ENCODE results near the gene PTGR3.

The PTGR3 gene

DNA sequence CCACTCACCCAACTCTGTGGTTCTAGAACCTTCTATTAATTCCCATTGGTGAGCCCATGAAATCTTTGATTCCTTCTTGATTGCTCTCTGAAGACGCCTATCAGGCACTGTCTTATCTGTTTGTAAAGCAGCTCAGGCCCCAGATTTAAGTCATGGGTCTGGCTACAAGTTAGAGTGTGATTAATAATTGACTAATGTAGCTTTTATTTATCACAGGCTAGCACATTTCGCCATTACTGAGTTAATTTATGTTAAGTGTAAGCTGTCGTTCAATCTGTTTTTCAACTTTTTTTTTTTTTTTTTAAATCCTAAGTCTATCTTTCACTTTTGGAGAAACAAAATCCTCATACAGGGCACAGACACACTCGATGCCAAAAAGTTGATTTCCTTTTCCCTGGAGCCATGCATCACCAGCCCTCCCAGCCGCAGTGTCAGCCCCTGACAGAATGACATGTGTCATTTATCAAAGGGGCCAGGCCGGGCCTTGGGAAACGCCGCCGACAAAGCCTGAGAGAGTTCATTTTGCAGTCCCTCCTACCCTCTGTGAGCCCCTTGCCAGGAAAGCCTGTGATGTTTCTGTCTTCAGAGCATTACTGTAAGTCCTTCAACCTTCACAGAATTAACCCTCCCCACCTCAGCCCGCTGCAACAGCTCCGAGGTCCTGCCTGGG lies 17.5 kb upstream of the PTGR3 start:
- ATAC-seq (no peak), DNase-seq (ENCODE audit: low spot score in 2 of 2) (no peak)
- H3K4me1 Mint-ChIP-seq = peaks cover 60% of the 10 kb centered on the region
- H3K4me3 Mint-ChIP-seq = no peak overlapping the region
- H3K27ac Mint-ChIP-seq = no peak overlapping the region
- H3K9me3 Mint-ChIP-seq = no peaks in the 10 kb centered on the region
- H3K36me3 Mint-ChIP-seq = peaks cover 8% of the 10 kb centered on the region

DNA sequence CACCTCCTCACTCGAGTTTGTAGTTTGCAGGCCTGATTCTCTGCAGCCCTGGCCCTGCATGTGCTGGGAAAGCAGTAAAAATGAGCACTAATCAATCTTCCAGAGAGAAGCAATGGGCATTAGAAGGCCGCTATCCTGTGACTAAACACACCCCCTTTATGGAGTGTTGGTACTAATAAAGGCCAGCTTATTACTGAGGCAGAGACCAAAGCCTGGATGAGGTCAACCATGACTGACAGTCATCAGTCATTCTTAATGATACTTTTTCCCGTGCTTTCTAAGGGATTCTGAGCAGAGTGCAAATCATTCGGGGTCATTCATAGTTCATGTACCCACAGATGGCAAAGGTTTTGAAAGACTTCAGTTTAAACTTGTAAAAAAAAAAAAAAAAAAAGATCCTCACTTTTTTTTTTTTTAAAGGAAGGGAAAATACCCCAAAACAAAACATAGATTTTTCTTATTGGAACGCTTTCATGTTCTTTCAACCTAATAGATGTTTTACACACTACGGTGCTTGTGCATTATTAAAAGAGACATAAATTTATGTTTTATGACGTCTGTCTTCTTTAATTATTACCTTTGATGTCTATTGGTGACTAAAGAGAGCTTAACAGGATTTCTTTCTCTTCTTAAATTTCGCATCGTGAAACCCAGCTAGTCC lies 14.9 kb upstream of the PTGR3 start:
- no peak for DNase-seq (ENCODE audit: low spot score in 2 of 2)
- Mint-ChIP-seq H3K27ac (no peak overlapping the region), H3K4me1 (peaks cover 51% of the 10 kb centered on the region), H3K4me3 (no peak overlapping the region), H3K9me3 (no peaks in the 10 kb centered on the region), H3K36me3 (no peaks in the 10 kb centered on the region)
- ATAC-seq = no peak

DNA sequence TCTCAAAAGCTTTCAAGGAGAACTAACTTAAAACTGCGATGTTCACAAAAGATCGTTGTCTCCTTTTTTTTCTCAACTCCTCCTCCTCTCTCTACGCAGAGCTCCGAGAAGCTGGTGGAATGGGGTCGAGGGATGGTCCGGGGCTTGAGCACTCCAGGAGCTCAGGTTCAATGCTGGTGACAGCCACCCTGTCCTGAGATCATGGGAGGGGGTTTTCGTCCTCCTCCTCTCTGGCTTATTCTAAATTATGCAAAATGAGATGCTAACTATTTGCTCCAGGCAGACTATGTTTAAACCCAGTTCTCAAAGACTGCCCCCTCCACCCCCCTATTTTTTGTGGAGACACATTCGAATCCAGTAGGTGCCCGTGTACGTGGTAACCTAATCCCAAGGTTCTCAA lies 13.5 kb upstream of the PTGR3 start:
- no peak overlapping the region for H3K4me3 Mint-ChIP-seq

DNA sequence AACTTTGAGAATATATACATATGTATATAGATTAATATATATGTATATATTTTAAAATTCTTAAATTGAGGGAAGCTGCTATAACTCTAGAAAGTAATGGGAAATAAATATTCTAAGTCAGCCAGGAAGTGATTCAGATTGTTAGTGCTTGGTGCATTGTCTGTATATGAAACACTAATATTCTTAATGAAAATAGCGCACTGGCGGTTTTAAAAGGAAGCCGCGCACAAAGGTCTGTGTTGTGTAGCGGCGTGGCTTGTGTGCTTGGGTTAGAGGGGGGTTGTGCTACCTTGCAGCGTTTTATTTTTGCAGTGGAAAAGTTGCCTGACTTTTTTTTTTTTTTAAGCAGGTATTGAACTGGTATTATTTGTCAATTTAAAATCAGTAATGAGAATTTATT lies 13.0 kb upstream of the PTGR3 start:
- DNase-seq (ENCODE audit: low spot score in 2 of 2) (no peak), ATAC-seq (peak; percentile 49)
- no peaks in the 10 kb centered on the region for H3K36me3 Mint-ChIP-seq
- H3K9me3 Mint-ChIP-seq = no peaks in the 10 kb centered on the region
- H3K4me1 Mint-ChIP-seq = peaks cover 45% of the 10 kb centered on the region
- peak overlapping the region; percentile 46 for H3K27ac Mint-ChIP-seq
- H3K4me3 Mint-ChIP-seq = no peak overlapping the region

More for the DNA sequence above, 13.5 kb upstream of the PTGR3 start:
- peak overlapping the region; percentile 46 for H3K27ac Mint-ChIP-seq
- ATAC-seq (no peak), DNase-seq (ENCODE audit: low spot score in 2 of 2) (no peak)
- peaks cover 45% of the 10 kb centered on the region for H3K4me1 Mint-ChIP-seq
- no peaks in the 10 kb centered on the region for H3K9me3 Mint-ChIP-seq
- no peaks in the 10 kb centered on the region for H3K36me3 Mint-ChIP-seq

DNA sequence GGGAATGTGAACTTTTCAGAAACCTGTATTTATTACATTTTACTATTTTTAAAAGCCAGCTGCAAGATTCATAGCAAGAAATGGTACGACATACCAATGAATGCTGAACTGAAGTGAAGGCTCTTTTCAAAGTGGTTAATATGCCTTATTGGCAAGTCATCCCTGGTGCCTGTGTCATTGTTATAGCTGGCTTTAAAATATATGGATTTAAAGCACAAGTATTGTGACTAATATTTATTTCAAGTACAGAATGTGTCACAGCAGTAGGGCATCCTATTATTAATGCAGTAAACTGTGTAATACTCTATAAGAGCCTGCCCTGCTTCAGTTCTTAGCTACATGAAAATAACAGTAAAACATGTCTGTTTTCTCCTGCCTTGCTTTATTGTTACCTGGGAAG lies 12.5 kb upstream of the PTGR3 start:
- H3K9me3 Mint-ChIP-seq = no peaks in the 10 kb centered on the region
- H3K4me1 Mint-ChIP-seq = peaks cover 45% of the 10 kb centered on the region
- no peak for ATAC-seq
- H3K36me3 Mint-ChIP-seq = no peaks in the 10 kb centered on the region
- peak overlapping the region; percentile 46 for H3K27ac Mint-ChIP-seq
- DNase-seq (ENCODE audit: low spot score in 2 of 2) = no peak
- H3K4me3 Mint-ChIP-seq = no peak overlapping the region

DNA sequence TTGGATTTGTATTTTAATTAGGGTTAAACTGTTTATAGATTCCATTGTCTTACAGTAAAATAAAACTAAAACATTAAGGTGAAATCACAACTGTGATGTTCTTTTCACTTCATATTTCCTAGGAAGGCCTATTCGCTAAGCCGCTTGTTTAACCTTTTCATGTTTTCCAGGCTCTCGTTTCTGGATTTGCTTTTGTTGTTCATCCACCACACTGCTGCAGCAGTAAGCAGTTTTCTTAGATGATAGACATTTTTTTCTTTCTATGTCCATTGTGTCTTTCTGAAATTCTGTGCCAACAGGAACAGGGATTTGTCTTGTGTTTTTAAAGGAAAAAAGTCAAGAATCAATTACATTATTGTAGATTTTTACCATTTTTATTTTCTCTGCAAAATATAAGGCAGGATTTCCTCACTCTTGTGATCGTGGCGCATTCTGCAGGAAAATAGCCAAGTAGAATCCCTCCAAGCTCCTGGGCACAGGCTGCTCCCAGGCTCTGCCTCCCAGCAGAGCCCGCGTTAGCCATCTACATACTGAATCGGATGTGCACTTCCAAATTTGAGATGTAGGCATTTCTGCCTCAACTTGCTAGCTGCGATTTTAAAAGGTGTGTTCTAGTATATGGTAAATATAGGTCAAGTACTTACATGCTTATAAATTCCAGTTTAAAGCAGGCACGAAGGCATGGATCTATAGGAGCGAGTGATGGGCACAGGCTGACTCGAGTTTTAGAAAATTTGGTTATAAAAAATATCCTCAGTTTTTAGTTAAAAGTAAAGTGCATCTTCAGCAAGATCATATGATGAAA lies 11.8 kb upstream of the PTGR3 start:
- no peaks in the 10 kb centered on the region for H3K36me3 Mint-ChIP-seq
- ATAC-seq (no peak), DNase-seq (ENCODE audit: low spot score in 2 of 2) (no peak)
- H3K27ac Mint-ChIP-seq = peak overlapping the region; percentile 26
- H3K9me3 Mint-ChIP-seq = no peaks in the 10 kb centered on the region
- H3K4me3 Mint-ChIP-seq = no peak overlapping the region
- H3K4me1 Mint-ChIP-seq = peaks cover 48% of the 10 kb centered on the region

DNA sequence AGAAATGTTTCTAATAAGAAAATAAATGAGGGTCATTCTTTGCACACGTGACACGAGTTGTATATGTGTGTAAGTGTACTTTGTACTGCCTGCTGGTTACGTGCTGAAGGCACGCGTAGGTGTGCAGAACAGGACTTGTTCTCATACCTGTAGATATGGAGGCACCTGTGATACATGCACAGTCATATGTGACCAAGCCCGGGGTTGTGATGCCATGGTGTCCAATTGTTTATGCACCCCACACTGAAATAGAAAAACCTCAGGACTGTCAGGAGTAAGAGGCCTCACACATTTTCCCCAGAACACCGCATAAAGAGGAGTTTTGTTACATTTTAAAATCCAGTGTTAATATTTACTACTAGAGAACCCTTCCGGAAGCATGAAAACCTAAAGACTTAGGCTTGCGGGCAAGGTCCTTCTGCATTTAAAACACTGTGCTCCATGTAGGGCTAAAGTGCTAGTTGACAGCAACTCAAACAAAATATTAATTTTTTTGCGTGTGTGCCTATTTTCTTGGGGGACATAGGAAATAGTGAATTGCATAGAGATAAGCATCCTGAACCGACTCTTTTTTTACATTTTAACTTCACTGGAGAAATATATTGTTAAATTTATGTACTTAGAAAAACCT lies 10.9 kb upstream of the PTGR3 start:
- H3K9me3 Mint-ChIP-seq = no peaks in the 10 kb centered on the region
- no peaks in the 10 kb centered on the region for H3K36me3 Mint-ChIP-seq
- DNase-seq (ENCODE audit: low spot score in 2 of 2) (no peak), ATAC-seq (no peak)
- peak overlapping the region; percentile 26 for H3K27ac Mint-ChIP-seq
- H3K4me1 Mint-ChIP-seq = peaks cover 57% of the 10 kb centered on the region
- H3K4me3 Mint-ChIP-seq = no peak overlapping the region

DNA sequence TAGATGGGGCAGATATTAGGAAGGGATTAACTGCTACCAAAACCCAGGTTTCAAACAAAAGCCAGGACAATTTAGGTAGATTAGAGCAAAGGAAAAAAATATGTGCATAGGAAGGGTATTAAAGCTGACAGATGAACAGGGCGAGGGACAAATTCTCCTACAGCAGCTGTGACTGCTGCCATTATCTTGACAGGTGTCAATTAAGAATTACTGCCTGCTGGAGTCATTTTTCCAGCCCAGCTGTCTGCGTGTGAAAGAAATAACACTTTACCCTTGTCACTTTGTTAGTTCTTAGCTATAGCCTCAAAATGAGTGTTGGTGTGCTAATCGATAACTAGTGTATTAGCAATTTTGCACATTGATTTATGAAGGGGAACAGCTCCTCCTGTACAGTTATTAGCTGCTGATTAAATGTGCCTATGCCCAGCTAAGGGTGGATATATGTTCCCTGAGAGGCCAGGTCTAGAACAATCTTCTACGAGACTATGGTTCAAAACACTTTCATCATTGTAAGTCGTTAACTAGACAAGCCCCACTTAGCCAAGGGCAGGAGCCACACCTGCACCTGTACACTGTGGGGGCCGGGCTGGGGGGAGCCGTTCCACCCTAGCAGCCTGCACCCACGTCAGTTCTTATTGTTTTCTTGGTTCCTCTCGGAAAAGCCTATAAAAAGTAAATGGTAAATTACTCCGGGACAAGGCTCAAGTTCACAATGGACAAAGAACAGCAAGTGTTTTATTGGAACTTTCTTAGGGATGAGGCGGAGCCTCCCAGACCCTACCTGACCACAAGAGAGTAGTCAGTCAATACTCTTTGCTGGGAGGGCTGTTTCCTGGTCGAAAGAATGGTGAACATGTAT lies 9.4 kb upstream of the PTGR3 start:
- Mint-ChIP-seq H3K9me3 (no peaks in the 10 kb centered on the region), H3K4me1 (peaks cover 66% of the 10 kb centered on the region), H3K27ac (peak overlapping the region; percentile 2), H3K36me3 (no peaks in the 10 kb centered on the region), H3K4me3 (no peak overlapping the region)
- no peak for ATAC-seq
- DNase-seq (ENCODE audit: low spot score in 2 of 2) = no peak

DNA sequence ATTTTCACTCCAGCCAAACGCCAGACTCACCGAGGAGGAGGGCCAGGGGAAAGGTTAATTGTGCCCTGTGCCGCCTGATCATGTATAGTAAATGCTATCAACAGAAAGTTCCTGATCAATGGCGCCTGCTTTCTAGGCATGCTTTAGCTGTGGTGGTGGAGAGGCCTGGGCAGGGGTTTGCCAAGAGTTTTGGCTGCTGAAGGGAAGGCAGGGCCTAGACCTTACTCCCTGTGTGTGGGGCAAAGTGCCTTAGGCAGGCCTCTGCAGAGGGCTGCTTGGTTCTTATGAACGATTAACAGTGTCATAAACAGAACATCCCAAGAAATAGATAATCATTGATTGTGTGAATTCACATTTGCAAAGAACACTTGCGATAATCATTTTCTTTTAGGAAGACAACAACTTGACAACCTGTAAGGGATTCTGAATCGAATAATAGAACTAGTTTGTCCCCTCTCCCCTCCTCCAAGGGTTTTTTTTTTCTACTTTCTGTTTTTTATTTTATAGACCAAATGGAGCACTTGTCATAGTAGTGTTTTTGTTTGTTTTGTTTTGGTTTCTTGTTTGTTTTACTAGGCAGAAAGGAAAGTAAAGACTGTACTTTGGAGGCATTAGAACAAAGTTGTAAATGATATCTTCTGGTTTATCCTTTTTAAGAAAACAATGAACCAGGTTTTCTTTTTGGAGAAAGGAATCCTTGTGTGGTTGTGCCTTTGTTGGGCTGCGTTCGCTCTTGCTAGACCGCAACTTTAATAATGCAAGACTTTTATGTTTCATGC lies 8.2 kb upstream of the PTGR3 start:
- H3K4me3 Mint-ChIP-seq = peak overlapping the region; percentile 59

DNA sequence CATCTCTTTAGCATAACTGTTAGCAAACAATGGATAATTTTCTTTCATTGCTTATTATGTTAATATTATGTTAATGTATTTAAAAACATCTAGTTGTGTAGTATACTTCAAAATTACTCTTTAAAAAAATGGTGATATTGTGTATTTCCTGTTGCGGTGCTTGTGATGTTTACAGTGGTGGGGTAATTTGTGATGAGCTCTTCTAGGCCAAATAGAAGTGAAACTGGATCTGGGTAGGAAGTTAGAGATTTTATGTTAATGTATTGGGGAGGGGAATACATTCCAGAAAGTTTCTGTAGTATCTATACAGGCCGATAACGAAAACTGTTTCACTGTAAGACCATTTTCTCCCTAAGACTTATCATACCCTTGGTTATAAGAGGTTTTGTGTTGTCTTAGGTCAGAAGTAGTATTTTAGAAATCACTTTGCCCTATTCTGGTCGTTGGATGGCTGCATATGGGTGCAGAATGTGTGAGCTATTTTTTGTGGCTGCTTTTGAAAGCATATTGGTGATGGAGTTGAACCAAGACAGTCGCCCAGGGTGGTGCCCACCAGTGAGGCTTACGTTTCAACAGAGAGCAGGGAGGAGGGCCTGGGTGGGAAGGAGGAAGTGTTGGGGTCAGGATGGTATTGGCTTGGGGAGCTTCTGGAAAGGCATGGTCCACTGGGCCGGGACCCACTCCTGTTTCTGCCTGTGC lies 7.4 kb upstream of the PTGR3 start:
- no peaks in the 10 kb centered on the region for H3K9me3 Mint-ChIP-seq
- DNase-seq (ENCODE audit: low spot score in 2 of 2) (no peak), ATAC-seq (peak; percentile 64)
- H3K4me1 Mint-ChIP-seq = peaks cover 61% of the 10 kb centered on the region
- peak overlapping the region; percentile 59 for H3K4me3 Mint-ChIP-seq
- peaks cover 7% of the 10 kb centered on the region for H3K36me3 Mint-ChIP-seq
- peak overlapping the region; percentile 92 for H3K27ac Mint-ChIP-seq

More for the DNA sequence above, 8.2 kb upstream of the PTGR3 start:
- Mint-ChIP-seq H3K36me3 (peaks cover 7% of the 10 kb centered on the region), H3K4me1 (peaks cover 67% of the 10 kb centered on the region), H3K9me3 (no peaks in the 10 kb centered on the region), H3K27ac (peak overlapping the region; percentile 92)
- ATAC-seq = peak; percentile 48
- no peak for DNase-seq (ENCODE audit: low spot score in 2 of 2)

DNA sequence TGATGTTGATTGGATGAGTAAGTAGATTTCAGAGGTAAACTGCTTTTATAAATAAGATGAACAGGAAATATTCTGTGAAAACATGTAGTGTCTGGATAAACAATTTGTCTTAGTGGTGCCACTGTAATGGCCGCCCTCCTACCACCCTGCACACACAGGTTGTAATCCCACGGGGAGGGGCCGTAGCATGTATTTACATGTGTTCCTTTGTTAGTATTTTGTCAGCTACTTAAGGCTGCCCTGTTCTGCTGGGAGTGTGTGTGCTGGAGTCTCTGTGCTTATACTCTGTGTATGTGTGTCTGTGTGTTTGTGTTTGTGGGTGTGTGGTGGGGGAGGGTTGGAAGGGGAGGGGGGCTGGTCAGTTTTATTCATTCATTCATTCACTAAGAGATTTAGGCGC lies 6.7 kb upstream of the PTGR3 start:
- Mint-ChIP-seq H3K4me3 (peak overlapping the region; percentile 59), H3K36me3 (peaks cover 13% of the 10 kb centered on the region), H3K27ac (peak overlapping the region; percentile 92), H3K9me3 (no peaks in the 10 kb centered on the region), H3K4me1 (peaks cover 58% of the 10 kb centered on the region)
- ATAC-seq (no peak), DNase-seq (ENCODE audit: low spot score in 2 of 2) (no peak)

DNA sequence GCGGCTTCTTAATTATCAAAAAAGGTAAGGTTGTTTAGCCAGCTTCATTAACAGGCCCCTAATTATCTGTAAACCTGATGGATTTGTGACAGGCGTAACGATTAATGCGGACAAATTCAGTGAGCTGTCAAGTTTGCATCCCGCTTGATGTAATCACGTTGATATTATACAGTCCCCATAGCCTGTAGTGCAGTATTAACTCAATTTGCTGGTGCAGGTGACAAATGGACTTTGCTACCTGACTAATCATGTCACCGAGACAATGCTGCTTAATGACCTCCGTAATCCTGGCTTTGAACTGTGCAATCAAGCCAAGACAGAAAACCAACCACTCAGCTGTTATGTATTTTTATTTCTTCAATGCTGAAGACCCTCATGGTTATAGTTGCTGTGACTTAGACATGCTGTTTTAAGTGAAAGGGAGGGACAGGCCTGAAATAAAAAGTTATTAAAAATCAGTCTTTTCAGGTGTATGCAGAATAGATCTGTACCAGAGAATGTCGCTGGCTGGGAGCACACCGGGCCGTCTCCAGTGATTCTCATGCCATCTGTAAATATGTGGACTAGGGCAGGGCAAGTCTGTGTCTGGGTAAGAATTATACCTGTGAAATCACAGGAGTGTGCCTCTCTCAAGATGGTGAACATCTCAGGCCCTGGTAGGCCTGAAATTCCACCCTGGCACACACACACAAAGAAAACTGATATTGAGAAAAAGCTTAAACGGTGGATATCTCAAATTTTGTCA lies 6.0 kb upstream of the PTGR3 start:
- peak overlapping the region; percentile 92 for H3K27ac Mint-ChIP-seq
- DNase-seq (ENCODE audit: low spot score in 2 of 2) = no peak
- peaks cover 19% of the 10 kb centered on the region for H3K36me3 Mint-ChIP-seq
- H3K4me3 Mint-ChIP-seq = peak overlapping the region; percentile 59
- H3K4me1 Mint-ChIP-seq = peaks cover 51% of the 10 kb centered on the region
- no peak for ATAC-seq
- no peaks in the 10 kb centered on the region for H3K9me3 Mint-ChIP-seq

DNA sequence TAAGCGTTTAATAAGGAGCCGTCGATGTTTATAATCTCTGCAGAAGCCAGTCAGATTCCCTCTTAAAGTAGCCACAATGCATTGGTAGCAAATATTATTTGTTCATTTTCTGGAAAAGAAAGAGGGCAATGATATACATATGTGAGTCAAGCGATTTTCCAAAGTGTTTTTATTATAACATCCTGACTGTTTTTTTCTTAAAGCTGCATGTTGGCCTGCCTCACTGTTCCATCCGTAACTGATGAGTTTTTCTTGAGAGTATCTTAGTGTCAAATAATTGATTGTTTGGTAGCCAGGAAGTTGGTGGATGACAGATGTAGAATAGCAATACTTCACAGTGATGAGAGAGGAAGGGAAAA lies 5.4 kb upstream of the PTGR3 start:
- Mint-ChIP-seq H3K27ac (no peak overlapping the region), H3K4me3 (no peak overlapping the region), H3K9me3 (no peaks in the 10 kb centered on the region), H3K36me3 (peaks cover 25% of the 10 kb centered on the region), H3K4me1 (peaks cover 49% of the 10 kb centered on the region)
- ATAC-seq (no peak), DNase-seq (ENCODE audit: low spot score in 2 of 2) (no peak)
